NT2/D1 (cell line): Measurements from ENCODE around the gene LMX1B.

Experiments used
- SUZ12 ChIP-seq: IDR thresholded peaks from 2 replicates; pipeline ENCODE4 v1.6.1; 2011; ENCODE audit not compliant: insufficient read length, insufficient read depth; ENCODE audit errors: extremely low read depth
- YY1 ChIP-seq: IDR thresholded peaks from 2 replicates; pipeline ENCODE4 v1.6.1; 2011; ENCODE audit not compliant: insufficient read length, insufficient read depth
- ZNF274 ChIP-seq: IDR thresholded peaks from 2 replicates; pipeline ENCODE4 v1.6.1; 2011; ENCODE audit warnings: mild to moderate bottlenecking, low read depth, low read length

DNA sequence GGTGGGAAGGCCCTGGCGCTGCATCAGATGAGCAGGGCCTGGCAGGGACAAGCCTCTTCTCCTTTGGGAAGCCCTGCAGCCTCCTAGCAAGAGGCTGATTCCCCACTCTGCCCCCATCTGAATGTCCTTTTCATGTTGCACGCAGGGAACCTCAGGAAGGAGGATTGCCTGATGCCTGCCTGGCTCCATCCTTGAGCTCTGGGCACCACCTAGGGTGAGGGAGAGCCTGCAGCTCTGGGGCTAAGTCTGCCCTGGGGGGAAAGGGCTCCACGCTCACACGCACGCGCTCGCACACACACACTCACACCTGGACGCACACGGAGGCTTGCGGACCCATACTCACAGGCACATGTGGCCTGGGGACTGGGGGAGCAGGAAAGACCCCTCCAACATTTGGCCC is 86.6 kb downstream of the LMX1B start:
- TF ChIP-seq ZNF274 (no peak), SUZ12 (no peak), YY1 (no peak)
